HepG2 (cell line): ENCODE measurements around the gene PCYOX1L. TPM values are rescaled to one million over a fixed set of nuclear protein-coding genes. Genes with fewer than 3 reads are reported as not detected.

Experiments used
- FOXP4 ChIP-seq: sonication (generic); formaldehyde crosslinking; IDR thresholded peaks from 2 replicates; pipeline ENCODE4 v1.4.0; 2020; ENCODE audit warnings: missing genetic modification reagents
- JUND ChIP-seq: sonication (generic); formaldehyde crosslinking; IDR thresholded peaks from 2 replicates; pipeline ENCODE4 v1.8.0; 2022; ENCODE audit warnings: mild to moderate bottlenecking, missing genetic modification reagents
- MXI1 ChIP-seq: IDR thresholded peaks from 3 replicates; pipeline ENCODE4 v1.6.1; 2012; ENCODE audit warnings: low read depth, low read length, inconsistent platforms, borderline replicate concordance
- NFYB ChIP-seq: sonication (generic); formaldehyde crosslinking; IDR thresholded peaks from 2 replicates; pipeline ENCODE4 v1.4.0; 2020; ENCODE audit warnings: missing genetic modification reagents
- RAD51 ChIP-seq: fragments of 450-650 bp; IDR thresholded peaks from 2 replicates; pipeline ENCODE4 v1.6.1; 2016; ENCODE audit warnings: borderline replicate concordance
- RBFOX2 ChIP-seq: fragments of 200-400 bp; formaldehyde crosslinking; IDR thresholded peaks from 2 replicates; pipeline ENCODE4 v1.6.1; 2017; ENCODE audit warnings: low read depth, mild to moderate bottlenecking, low read length
- RBM39 ChIP-seq: fragments of 200-400 bp; formaldehyde crosslinking; IDR thresholded peaks from one replicate; pipeline ENCODE4 v1.6.1; 2018; ENCODE audit warnings: antibody characterized with exemption, mild to moderate bottlenecking, low read depth, low read length; ENCODE audit not compliant: poor library complexity, severe bottlenecking
- SAFB2 ChIP-seq: sonication (generic); formaldehyde crosslinking; IDR thresholded peaks from 2 replicates; pipeline ENCODE4 v1.5.1; 2020; ENCODE audit warnings: missing genetic modification reagents, low read depth, mild to moderate bottlenecking, borderline replicate concordance
- SP2 ChIP-seq: sonication (generic); formaldehyde crosslinking; IDR thresholded peaks from 2 replicates; pipeline ENCODE4 v1.5.1; 2020; ENCODE audit warnings: mild to moderate bottlenecking, missing genetic modification reagents
- TFAP4 ChIP-seq: sonication (generic); IDR thresholded peaks from 2 replicates; pipeline ENCODE4 v1.6.1; 2016; ENCODE audit warnings: low read depth, borderline replicate concordance
- ZBTB21 ChIP-seq: sonication (generic); formaldehyde crosslinking; IDR thresholded peaks from 2 replicates; pipeline ENCODE4 v1.4.0; 2020; ENCODE audit warnings: missing genetic modification reagents
- ZFP36L1 ChIP-seq: sonication (generic); formaldehyde crosslinking; IDR thresholded peaks from 2 replicates; pipeline ENCODE4 v1.8.0; 2022; ENCODE audit warnings: mild to moderate bottlenecking, missing genetic modification reagents, moderate library complexity
- ZNF180 ChIP-seq: sonication (generic); formaldehyde crosslinking; IDR thresholded peaks from 2 replicates; pipeline ENCODE4 v1.4.0; 2020; ENCODE audit warnings: low read depth, missing genetic modification reagents, borderline replicate concordance
- ZNF629 ChIP-seq: sonication (generic); formaldehyde crosslinking; conservative IDR thresholded peaks from 2 replicates; pipeline ENCODE4 v1.5.0; 2020; ENCODE audit warnings: missing genetic modification reagents
- ZNF678 ChIP-seq: sonication (generic); formaldehyde crosslinking; IDR thresholded peaks from 2 replicates; pipeline ENCODE4 v1.4.0; 2020; ENCODE audit warnings: mild to moderate bottlenecking, missing genetic modification reagents
- ZNF747 ChIP-seq: sonication (generic); formaldehyde crosslinking; IDR thresholded peaks from 2 replicates; pipeline ENCODE4 v1.8.1; 2023; ENCODE audit warnings: missing genetic modification reagents, mild to moderate bottlenecking, borderline replicate concordance
- polyA plus RNA-seq, 8 experiments: library from polyadenylated mRNA; depleted of rRNA in 3 of 8; stranded (reverse) in 7 of 8; unstranded in 1 of 8; fragments of >200 nt; fragmentation: Illumina TruSeq in 4 of 8; extraction: Trizol in 4 of 8; gene quantifications; 2 replicates each; pipeline versions ENCODE4 v1.2.1 to v1.2.3, GENCODE V29; 2011 to 2016; ENCODE audit warnings: low read depth in 4 of 8, missing spikeins in 1 of 8, mixed read lengths in 1 of 8; ENCODE audit not compliant: insufficient read depth in 1 of 8
- total RNA-seq, 5 experiments: library from RNA; depleted of rRNA; stranded (reverse); fragments of >200 nt; fragmentation: Illumina TruSeq; extraction: Trizol; gene quantifications; 2 replicates each; pipeline ENCODE4 v1.2.3, GENCODE V29; 2016; ENCODE audit warnings: low read depth in 1 of 5
- TF ChIP-seq, protein P1 (sequence below): sonication (generic); formaldehyde crosslinking; IDR thresholded peaks from 2 replicates; pipeline ENCODE4 v1.5.0; 2020; ENCODE audit warnings: mild to moderate bottlenecking, missing genetic modification reagents
- TF ChIP-seq, protein P2 (sequence below): sonication (generic); formaldehyde crosslinking; IDR thresholded peaks from 2 replicates; pipeline ENCODE4 v1.4.0; 2020; ENCODE audit warnings: low read depth, mild to moderate bottlenecking, missing genetic modification reagents
- TF ChIP-seq, protein P3 (sequence below): sonication (generic); formaldehyde crosslinking; IDR thresholded peaks from 2 replicates; pipeline ENCODE4 v1.4.0; 2020; ENCODE audit warnings: missing genetic modification reagents
- TF ChIP-seq, protein P4 (sequence below): sonication (generic); formaldehyde crosslinking; IDR thresholded peaks from 2 replicates; pipeline ENCODE4 v1.8.0; 2022; ENCODE audit warnings: missing genetic modification reagents, mild to moderate bottlenecking, borderline replicate concordance

Gene PCYOX1L
- total and polyA plus RNA-seq, 2 of the 13 experiments (the other 11 are each of a cell fraction or from before 2014, with no cell fraction given) = 1.00 to 3.7 TPM

DNA sequence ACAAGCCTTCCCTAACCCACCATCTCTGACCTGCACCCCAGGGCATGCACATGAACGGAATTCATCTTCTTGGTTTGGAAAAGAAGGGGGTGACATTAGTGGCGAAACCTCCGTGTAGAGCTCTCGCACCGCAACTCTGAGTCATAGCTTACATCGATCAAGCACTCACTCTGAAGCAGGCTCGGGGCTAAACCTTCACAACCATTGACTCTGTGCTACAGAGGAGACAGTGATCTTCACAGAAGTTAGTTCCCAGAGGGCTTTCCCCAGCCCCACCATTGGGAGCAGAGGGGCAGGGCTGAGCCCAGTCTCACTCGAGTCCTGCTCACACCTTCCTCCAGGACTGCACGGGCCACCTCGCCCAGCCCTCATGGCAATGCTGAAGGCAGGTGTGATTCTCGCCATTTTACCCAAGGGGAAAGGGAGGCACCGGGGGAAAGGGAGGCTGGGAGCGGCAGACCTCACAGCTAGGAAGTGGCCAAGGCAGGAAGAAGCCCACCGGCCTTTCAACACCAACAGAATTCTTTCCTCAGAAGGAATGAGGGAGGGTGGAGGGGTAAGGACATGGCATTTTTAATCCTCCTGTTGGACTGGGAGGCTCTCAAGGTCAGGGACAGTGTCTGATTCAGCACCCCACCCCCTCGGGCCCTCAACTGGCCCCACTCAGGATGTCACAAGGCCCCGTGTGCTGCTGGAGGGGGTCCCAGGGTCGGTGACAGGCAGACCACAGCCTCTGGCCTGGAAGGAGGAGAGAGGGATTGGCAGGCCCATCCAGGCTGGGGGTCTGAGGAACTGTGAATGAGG is 47.1 kb downstream of the PCYOX1L start (continued):
- TF ChIP-seq, protein P1, sequence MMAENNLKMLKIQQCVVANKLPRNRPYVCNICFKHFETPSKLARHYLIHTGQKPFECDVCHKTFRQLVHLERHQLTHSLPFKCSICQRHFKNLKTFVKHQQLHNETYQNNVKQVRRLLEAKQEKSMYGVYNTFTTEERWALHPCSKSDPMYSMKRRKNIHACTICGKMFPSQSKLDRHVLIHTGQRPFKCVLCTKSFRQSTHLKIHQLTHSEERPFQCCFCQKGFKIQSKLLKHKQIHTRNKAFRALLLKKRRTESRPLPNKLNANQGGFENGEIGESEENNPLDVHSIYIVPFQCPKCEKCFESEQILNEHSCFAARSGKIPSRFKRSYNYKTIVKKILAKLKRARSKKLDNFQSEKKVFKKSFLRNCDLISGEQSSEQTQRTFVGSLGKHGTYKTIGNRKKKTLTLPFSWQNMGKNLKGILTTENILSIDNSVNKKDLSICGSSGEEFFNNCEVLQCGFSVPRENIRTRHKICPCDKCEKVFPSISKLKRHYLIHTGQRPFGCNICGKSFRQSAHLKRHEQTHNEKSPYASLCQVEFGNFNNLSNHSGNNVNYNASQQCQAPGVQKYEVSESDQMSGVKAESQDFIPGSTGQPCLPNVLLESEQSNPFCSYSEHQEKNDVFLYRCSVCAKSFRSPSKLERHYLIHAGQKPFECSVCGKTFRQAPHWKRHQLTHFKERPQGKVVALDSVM (CRISPR knock-in tag) = no peak
- TF ChIP-seq FOXP4 (CRISPR knock-in tag) = no peak
- TF ChIP-seq MXI1 = no peak
- TF ChIP-seq ZNF678 = no peak
- TF ChIP-seq, protein P2, sequence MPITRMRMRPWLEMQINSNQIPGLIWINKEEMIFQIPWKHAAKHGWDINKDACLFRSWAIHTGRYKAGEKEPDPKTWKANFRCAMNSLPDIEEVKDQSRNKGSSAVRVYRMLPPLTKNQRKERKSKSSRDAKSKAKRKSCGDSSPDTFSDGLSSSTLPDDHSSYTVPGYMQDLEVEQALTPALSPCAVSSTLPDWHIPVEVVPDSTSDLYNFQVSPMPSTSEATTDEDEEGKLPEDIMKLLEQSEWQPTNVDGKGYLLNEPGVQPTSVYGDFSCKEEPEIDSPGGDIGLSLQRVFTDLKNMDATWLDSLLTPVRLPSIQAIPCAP = no peak
- no peak for TF ChIP-seq ZNF180 (CRISPR knock-in tag)
- TF ChIP-seq RBM39 = no peak
- no peak for TF ChIP-seq ZBTB21 (CRISPR knock-in tag)
- TF ChIP-seq TFAP4 = no peak
- TF ChIP-seq ZNF629 (CRISPR knock-in tag) = no peak
- no peak for TF ChIP-seq ZFP36L1
- peak; percentile 23; the same call in 1 of the 2 replicates for TF ChIP-seq SP2 (CRISPR knock-in tag)
- TF ChIP-seq, protein P3, sequence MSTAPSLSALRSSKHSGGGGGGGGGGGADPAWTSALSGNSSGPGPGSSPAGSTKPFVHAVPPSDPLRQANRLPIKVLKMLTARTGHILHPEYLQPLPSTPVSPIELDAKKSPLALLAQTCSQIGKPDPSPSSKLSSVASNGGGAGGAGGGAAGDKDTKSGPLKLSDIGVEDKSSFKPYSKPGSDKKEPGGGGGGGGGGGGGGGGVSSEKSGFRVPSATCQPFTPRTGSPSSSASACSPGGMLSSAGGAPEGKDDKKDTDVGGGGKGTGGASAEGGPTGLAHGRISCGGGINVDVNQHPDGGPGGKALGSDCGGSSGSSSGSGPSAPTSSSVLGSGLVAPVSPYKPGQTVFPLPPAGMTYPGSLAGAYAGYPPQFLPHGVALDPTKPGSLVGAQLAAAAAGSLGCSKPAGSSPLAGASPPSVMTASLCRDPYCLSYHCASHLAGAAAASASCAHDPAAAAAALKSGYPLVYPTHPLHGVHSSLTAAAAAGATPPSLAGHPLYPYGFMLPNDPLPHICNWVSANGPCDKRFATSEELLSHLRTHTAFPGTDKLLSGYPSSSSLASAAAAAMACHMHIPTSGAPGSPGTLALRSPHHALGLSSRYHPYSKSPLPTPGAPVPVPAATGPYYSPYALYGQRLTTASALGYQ = no peak
- TF ChIP-seq SAFB2 (CRISPR knock-in tag) = no peak
- TF ChIP-seq, protein P4, sequence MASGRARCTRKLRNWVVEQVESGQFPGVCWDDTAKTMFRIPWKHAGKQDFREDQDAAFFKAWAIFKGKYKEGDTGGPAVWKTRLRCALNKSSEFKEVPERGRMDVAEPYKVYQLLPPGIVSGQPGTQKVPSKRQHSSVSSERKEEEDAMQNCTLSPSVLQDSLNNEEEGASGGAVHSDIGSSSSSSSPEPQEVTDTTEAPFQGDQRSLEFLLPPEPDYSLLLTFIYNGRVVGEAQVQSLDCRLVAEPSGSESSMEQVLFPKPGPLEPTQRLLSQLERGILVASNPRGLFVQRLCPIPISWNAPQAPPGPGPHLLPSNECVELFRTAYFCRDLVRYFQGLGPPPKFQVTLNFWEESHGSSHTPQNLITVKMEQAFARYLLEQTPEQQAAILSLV (CRISPR knock-in tag) = 0 out of 2 replicates have a peak, but pooled peaks have one; percentile 26
- no peak for TF ChIP-seq RAD51
- TF ChIP-seq JUND (CRISPR knock-in tag) = no peak
- no peak for TF ChIP-seq RBFOX2
- no peak for TF ChIP-seq NFYB (CRISPR knock-in tag)
- 0 out of 2 replicates have a peak, but pooled peaks have one; percentile 38 for TF ChIP-seq ZNF747 (CRISPR knock-in tag)
